ENCODE measurements around the gene MORN2.
A peak's percentile ranks its signal among the peaks of the same experiment; 100 is the strongest.

MORN2 gene

DNA sequence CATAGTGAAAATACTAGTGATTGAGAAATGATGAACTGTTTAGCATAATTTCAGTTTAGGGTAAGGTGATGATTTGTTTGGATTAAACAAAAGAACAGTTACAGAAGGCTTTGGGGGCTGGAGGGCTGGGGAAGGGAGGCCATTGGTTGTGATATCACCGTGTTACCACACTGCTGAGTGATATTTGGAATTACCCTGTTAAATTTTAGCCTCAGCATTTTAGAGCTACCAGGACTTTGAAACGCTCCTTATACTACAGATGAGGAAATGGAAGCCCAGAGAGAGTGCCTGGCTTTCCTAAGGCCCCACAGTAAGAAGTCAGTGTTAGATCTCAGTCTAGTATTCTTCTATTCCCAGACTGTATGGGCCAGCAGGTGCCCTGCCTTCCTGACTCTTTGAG, 29.5 kb downstream of the MORN2 start:
- no peak overlapping the region for H3K4me3 ChIP-seq (ENCODE audit: control insufficient read depth, low read depth, low read length)
- DNase-seq (ENCODE audit: low read depth): no peak
- no peak for TF ChIP-seq CTCF (conservative IDR thresholded peaks at IDR 0.05; ENCODE audit: control insufficient read depth, insufficient read depth, low read depth, low read length)

GRCh38 chr2:38907242-38907641, 31.5 kb downstream of the MORN2 start:
- H3K4me3 ChIP-seq (ENCODE audit: control insufficient read depth, low read depth, low read length): no peak overlapping the region
- no peak for TF ChIP-seq CTCF (conservative IDR thresholded peaks at IDR 0.05; ENCODE audit: control insufficient read depth, insufficient read depth, low read depth, low read length)
- DNase-seq (ENCODE audit: low read depth): no peak

DNA sequence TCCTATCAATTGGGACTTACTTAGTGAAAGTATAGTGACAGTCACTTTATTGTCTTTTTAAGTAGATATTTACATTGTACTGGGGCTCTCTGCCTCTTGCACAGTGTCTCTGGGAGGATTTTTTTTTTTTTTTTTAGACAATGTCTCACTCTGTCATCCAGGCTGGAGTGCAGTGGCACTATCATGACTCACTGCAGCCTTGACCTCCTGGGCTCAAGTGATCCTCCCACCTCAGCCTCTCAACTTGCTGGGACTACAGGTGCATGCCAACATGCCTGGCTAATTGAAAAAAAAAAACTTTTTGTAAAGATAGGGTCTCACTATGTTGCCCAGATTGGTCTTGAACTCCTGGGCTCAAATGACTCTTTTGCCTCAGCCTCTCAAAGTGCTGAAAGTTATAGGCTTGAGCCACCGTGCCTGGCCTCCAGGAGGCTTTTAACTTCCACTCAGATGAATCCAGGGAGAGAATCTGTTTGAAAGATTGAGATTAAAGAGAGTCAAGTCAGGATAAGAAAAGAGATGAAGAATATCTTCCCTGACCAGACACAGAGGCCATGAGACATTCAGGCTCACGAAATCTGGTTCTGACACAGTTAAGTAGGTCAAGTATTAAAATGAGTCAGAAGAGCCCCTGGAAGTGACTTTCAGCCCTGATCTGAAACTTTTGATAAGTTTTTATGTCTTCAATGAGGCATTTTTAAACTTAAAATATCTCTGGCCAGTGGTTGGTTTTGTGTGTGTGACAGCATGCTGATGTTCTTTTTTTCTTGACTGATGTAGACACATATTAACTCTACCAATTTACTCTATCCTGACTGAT, 32.2 kb downstream of the MORN2 start:
- DNase-seq (ENCODE audit: low read depth): peak; percentile 11
- TF ChIP-seq CTCF (conservative IDR thresholded peaks at IDR 0.05; ENCODE audit: control insufficient read depth, insufficient read depth, low read depth, low read length): no peak
- no peak overlapping the region for H3K4me3 ChIP-seq (ENCODE audit: control insufficient read depth, low read depth, low read length)

DNA sequence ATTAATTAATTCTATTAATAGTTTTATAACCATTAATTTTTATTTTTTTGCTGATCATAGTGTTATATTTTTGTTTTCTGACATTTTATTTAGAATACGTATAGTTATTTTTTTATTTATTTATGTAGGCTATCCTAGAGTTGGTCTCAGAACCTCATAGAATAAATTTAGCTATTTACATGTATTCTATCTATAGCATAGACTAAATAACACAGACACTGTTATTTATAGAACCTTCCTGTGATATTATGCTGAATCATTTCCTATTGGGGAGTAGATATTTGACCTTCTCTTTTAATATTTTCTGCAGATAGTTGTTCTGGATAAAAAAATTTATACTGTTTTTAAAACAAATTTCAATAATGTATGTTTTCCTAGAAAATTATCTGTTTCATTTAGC, 34.1 kb downstream of the MORN2 start:
- H3K4me3 ChIP-seq (ENCODE audit: control insufficient read depth, low read depth, low read length): no peak overlapping the region
- DNase-seq (ENCODE audit: low read depth): no peak
- TF ChIP-seq CTCF (conservative IDR thresholded peaks at IDR 0.05; ENCODE audit: control insufficient read depth, insufficient read depth, low read depth, low read length): no peak

- TF ChIP-seq CTCF (conservative IDR thresholded peaks at IDR 0.05; ENCODE audit: control insufficient read depth, insufficient read depth, low read depth, low read length): no peak
- DNase-seq (ENCODE audit: low read depth): no peak
- no peak overlapping the region for H3K4me3 ChIP-seq (ENCODE audit: control insufficient read depth, low read depth, low read length)
These were observed 35.4 kb downstream of the MORN2 start for GRCh38 chr2:38911191-38911590.

- no peak for DNase-seq (ENCODE audit: low read depth)
- no peak overlapping the region for H3K4me3 ChIP-seq (ENCODE audit: control insufficient read depth, low read depth, low read length)
- TF ChIP-seq CTCF (conservative IDR thresholded peaks at IDR 0.05; ENCODE audit: control insufficient read depth, insufficient read depth, low read depth, low read length): no peak
These were observed 36.8 kb downstream of the MORN2 start for GRCh38 chr2:38912619-38913018.
